ENCODE results near the gene USP44.
"Not testable (repeated sequence)": the region's sequence is repeated elsewhere in the genome, so short reads cannot be mapped to it uniquely, and the experiment has no call there.

USP44 gene

GRCh38 chr12:95509300-95509699, 42.0 kb downstream of the USP44 start:
- DNase-seq (ENCODE audit: low read depth): no peak

GRCh38 chr12:95506707-95507523, 44.4 kb downstream of the USP44 start:
- DNase-seq (ENCODE audit: low read depth): no peak

DNA sequence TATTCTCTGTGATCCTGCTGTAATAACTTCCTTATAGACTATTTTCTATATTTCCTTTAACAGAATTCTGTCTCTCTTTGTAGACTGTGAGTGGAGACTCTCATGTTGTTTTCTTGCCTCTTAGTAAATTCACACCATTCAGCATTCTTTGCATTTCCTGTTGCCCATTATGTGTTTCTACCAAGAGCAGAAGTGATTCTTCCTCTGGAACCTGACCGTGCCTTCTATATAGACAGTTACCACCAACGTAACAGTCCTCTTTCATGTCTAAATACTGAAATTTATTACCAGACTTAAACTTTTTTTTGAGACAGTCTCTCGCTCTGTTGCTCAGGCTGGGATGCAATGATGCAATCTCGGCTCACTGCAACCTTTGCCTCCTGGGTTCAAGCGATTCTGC, 46.2 kb downstream of the USP44 start:
- no peak for DNase-seq (ENCODE audit: low read depth)

DNA sequence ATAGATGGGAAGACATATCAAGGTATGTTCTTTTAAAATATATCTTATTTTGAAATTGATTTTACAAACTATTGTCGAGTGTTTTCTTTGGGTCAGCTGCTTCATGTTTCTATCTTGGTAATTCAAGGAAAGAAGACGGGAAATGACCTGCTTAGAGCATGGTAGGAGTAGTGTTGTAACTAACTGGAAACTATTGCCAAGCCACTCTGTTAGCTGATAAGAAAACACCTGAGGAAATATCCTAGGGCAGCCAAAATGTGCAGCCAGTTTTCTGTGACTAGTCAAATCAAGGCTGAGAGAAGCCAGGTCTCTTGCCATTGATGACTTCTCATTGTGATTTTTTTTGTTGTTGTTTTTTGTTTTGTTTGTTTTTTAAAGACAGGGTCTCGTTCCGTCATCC, 47.1 kb downstream of the USP44 start:
- DNase-seq (ENCODE audit: low read depth): no peak

DNA sequence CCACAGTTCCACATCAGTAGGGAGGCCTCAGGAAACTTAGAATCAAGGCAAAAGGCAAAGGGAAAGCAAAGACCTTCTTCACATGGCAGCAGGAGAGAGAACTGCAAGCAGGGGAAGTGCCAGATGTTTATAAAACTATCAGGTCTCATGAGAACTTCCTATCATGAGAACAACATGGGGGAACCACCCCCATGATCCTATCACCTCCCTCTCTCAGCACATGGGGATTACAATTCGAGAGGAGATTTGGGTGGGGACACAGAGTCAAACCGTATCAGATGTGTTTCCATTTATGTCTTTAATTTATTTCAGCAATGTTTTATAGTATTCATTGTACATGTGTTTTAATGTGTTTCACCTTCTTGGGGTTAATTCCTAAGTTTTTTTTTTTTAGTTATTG, 51.5 kb downstream of the USP44 start:
- no peak for DNase-seq (ENCODE audit: low read depth)

- DNase-seq (ENCODE audit: low read depth): no peak
Observed at GRCh38 chr12:95498968-95499367, 52.3 kb downstream of the USP44 start.

DNA sequence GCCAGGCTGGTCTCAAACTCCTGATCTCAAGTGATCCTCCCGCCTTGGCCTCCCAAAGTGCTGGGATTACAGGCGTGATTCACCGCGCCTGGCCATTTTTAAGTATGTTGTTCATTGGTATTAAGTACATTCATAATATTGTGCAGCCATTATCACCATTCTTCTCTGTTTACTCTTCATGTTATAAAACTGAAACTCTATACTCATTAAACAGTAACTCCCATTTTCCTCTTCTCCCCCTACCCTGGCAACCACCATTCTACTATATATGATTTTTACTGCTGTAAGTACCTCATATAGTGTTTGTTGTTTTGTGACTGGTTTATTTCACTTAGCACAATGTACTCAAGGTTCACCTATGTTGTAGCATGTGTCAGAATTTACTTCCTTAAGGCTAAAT, 54.2 kb downstream of the USP44 start:
- no peak for DNase-seq (ENCODE audit: low read depth)

DNA sequence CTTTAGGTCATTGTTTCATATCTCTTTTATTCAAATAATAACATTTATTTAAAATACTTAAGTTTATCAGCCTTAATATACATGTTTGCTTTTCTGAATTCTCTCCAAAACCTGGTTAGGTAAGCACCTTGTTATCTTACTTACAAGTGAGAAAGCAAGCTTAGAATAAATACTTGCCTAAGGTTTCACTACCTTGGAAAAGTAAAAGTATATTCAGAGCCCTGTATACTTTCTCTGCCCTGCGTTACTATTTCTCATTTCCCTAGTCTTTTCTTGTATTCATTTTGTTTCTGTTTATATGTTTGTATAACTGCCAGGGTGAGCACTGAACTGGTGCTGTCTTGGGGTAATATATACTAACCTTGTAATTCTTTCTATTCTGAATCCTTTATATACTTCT, 55.8 kb downstream of the USP44 start:
- no peak for DNase-seq (ENCODE audit: low read depth)

GRCh38 chr12:95494888-95495287, 56.4 kb downstream of the USP44 start:
- no peak for DNase-seq (ENCODE audit: low read depth)

GRCh38 chr12:95492462-95492861, 58.8 kb downstream of the USP44 start:
- DNase-seq (ENCODE audit: low read depth): no peak

DNA sequence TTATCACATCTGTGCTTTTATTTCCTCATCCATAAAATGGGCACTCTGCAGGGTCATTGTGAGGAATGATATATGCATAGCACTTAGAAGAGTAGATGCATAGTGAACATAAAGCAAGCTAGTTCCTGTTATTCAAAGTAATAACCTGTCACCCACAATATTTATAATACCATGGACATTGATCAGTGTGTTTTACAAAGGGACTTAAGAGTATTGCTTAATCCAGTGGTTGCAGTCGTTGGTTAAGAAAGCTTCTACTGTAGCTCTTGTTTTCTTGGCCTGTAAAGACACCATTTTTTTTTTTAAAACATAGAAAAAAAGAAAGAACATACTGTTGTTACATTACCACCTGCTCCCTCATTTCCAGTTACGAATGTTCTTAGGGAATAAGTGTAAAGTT, 64.3 kb downstream of the USP44 start:
- DNase-seq (ENCODE audit: low read depth): no peak

- no peak for DNase-seq (ENCODE audit: low read depth)
Observed at GRCh38 chr12:95484524-95484923, 66.8 kb downstream of the USP44 start.

DNA sequence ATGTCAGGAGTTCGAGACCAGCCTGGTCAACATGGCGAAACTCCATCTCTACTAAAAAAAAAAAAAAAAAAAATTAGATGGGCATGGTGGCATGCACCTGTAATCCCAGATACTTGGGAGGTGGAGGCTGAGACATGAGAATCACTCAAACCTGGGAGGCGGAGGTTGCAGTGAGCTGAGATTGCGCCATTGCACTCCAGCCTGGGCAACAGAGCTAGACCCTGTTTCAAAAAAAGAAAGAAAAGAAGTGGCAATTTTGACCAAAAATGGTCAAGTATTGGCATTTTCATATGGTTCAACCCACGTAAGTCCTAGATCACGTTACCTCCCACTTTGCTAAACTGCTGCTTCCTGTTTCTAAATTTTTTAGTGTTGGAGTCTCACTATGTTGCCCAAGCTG, 68.7 kb downstream of the USP44 start:
- not testable (repeated sequence) for DNase-seq (ENCODE audit: low read depth)

GRCh38 chr12:95481888-95482287, 69.4 kb downstream of the USP44 start:
- DNase-seq (ENCODE audit: low read depth): no peak

DNA sequence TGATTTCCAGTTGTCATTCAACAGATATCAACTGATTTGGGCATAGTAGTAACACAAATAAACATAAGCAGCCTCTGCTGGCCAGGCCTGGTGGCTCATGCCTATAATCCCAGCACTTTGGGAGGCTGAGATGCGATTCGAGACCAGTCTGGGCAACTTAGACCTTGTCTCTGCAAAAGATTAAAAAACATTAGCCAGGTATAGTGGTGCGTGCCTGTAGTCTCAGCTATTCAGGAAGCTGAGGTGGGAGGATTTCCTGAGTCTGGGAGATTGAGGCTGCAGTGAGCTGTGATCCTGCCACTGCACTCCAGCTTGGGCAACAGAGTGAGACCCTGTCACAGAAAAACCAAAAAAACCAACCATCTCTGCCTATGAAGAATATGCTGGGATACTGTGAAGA, 70.2 kb downstream of the USP44 start:
- DNase-seq (ENCODE audit: low read depth): no peak

DNA sequence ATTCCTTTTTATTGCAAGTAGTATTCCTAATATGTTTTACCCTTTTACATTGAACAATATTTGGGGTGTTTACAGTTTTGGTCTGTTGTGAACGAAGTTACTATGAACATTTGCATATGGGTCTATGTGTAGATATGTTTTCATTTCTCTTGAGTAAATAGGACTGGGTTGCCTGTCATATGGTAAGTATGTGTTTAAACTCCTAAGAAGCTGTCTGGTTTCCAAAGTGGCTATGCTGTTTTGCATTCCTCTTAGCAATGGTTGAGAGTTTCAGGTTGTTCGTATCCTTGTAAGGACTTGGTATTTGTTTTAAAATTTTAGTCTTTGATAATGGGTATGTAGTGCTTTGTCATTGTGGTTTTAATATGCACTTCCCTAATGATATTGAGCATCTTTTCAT, 71.0 kb downstream of the USP44 start:
- no peak for DNase-seq (ENCODE audit: low read depth)

GRCh38 chr12:95474660-95474958, 76.7 kb downstream of the USP44 start:
- DNase-seq (ENCODE audit: low read depth): no peak

DNA sequence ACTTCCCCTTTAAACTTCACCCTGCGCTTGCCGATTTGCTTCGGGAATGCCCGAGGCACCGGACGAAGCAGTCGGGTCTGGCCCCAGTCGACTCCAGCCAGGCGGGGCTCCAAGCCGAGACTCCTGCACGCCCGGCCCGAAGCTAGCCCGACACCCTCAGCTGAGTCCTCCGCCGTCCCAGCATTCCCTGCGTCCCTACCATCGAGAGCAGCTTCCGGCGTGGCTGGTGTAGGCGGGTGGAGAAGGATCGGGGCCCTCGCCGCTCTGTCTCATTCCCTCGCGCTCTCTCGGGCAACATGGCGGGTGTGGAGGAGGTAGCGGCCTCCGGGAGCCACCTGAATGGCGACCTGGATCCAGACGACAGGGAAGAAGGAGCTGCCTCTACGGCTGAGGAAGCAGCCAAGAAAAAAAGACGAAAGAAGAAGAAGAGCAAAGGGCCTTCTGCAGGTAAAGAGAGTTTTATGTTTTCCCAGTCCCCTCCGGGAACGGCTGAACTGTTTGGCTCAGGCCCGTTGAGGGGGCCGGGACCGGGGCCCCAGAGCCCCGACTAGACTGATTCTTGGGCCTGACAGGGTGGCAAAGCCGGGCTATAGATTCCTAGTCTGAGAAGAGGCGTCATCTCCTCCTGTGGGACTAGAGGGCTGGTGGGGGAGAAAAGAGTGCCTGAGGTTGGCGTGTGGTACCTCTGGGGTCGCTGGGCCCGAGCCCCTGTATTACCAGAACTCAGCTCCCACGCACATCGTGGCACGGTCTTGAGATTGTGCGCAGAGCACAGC, 77.2 kb downstream of the USP44 start, which contains the start of gene METAP2:
TSS of gene METAP2 (plus strand) at position 269 of the 776 bp plus-strand sequence. CDS start at position 297, 28 bp downstream.
- peak; percentile 90 for DNase-seq (ENCODE audit: low read depth)

GRCh38 chr12:95473231-95473883, 77.9 kb downstream of the USP44 start:
- DNase-seq (ENCODE audit: low read depth): peak; percentile 2

DNA sequence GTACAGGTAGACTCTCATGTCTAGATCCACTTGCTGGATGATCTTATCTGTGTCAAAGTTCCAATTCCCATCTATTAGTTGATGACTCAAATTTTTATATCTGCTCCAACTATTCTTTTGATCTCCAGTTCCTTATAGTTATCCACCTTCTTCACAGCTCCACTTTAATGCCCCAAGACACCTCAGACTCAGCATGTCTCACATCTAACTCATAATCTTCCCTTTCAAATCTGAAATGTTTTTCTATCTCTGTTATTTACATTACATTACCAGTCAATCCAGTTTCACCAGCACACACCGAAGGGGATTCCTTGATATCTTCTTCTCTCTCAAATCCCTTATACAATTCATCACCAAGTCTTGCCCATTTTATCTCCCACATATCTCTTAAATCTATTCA, 81.0 kb downstream of the USP44 start:
- DNase-seq (ENCODE audit: low read depth): no peak
